Stomach (tissue), 4 donors: Measurements from ENCODE around the gene CD164L2.
A peak's percentile ranks its signal among the peaks of the same experiment; 100 is the strongest.

Experiments
- CTCF ChIP-seq, 7 experiments: fragments of 450-650 bp in 4 of 7; fragments of 200-600 bp in 3 of 7; sonication (generic) in 3 of 7; IDR thresholded peaks; one replicate each; pipeline ENCODE4 v1.5.1; 2016 to 2019; ENCODE audit warnings: antibody characterized with exemption in 7 of 7, control low read depth in 2 of 7, mild to moderate bottlenecking in 1 of 7
- EP300 ChIP-seq: sonication (generic); formaldehyde crosslinking; IDR thresholded peaks from one replicate; pipeline ENCODE4 v1.6.1; 2017; ENCODE audit warnings: antibody characterized with exemption

- peak in 5 of 7 experiments; percentile 74 to 89 (median 82) for TF ChIP-seq CTCF (IDR thresholded peaks at IDR 0.05)
- TF ChIP-seq EP300: no peak
These were observed 50.4 kb downstream of the CD164L2 start for GRCh38 chr1:27332536-27333281.
